OCI-LY1 (cell line): Measurements from ENCODE around the gene DAAM1.

Experiments
- H2AFZ ChIP-seq: fragments of 200-600 bp; sonication (generic), shearing (Covaris generic); 2 replicates; pipeline ENCODE4 v1.6.0; 2014; ENCODE audit warnings: antibody characterized with exemption, mild to moderate bottlenecking, low read length
- H3F3A ChIP-seq: fragments of 200-600 bp; sonication (generic), shearing (Covaris generic); 2 replicates; pipeline ENCODE4 v1.6.0; 2014; ENCODE audit warnings: mild to moderate bottlenecking, antibody characterized with exemption, low read length, moderate library complexity; ENCODE audit not compliant: insufficient read depth
- H3K27ac ChIP-seq: fragments of 200-600 bp; sonication (generic); 2 replicates; pipeline ENCODE4 v1.5.1; 2014; ENCODE audit warnings: low read length, mixed run types, mild to moderate bottlenecking, low read depth; ENCODE audit not compliant: poor library complexity, severe bottlenecking
- H3K27me3 ChIP-seq: fragments of 200-600 bp; sonication (generic); 2 replicates; pipeline ENCODE4 v1.6.0; 2014; ENCODE audit warnings: antibody characterized with exemption, mild to moderate bottlenecking, low read length, moderate library complexity; ENCODE audit not compliant: insufficient read depth
- H3K36me3 ChIP-seq: fragments of 200-600 bp; sonication (generic); 2 replicates; pipeline ENCODE4 v1.6.1; 2014; ENCODE audit warnings: mild to moderate bottlenecking, antibody characterized with exemption, low read length, moderate library complexity, mixed read lengths; ENCODE audit not compliant: insufficient read depth
- H3K4me1 ChIP-seq: fragments of 200-600 bp; sonication (generic); 2 replicates; pipeline ENCODE4 v1.5.1; 2014; ENCODE audit warnings: mild to moderate bottlenecking, low read length, moderate library complexity; ENCODE audit not compliant: insufficient read depth, severe bottlenecking
- H3K4me2 ChIP-seq: fragments of 200-600 bp; sonication (generic), shearing (Covaris generic); 2 replicates; pipeline ENCODE4 v1.6.1; 2014; ENCODE audit warnings: low read length
- H3K4me3 ChIP-seq: fragments of 200-600 bp; sonication (generic); 2 replicates; pipeline ENCODE4 v1.5.1; 2014; ENCODE audit warnings: low read length, low read depth, mild to moderate bottlenecking, mixed read lengths; ENCODE audit not compliant: poor library complexity, severe bottlenecking
- H3K79me2 ChIP-seq: fragments of 200-600 bp; shearing (Covaris generic); 2 replicates; pipeline ENCODE4 v1.6.1; 2016; ENCODE audit warnings: mixed run types, low read length, mixed read lengths; ENCODE audit not compliant: insufficient read depth
- H3K9ac ChIP-seq: fragments of 200-600 bp; sonication (generic), shearing (Covaris generic); 2 replicates; pipeline ENCODE4 v1.6.1; 2014; ENCODE audit warnings: mild to moderate bottlenecking, low read length, mixed read lengths
- H3K9me2 ChIP-seq: fragments of 200-600 bp; sonication (generic), shearing (Covaris generic); 2 replicates; pipeline ENCODE4 v1.6.1; 2014; ENCODE audit warnings: low read depth, mild to moderate bottlenecking, low read length, mixed read lengths
- H3K9me3 ChIP-seq: fragments of 200-600 bp; shearing (Covaris generic); 2 replicates; pipeline ENCODE4 v1.6.1; 2014; ENCODE audit warnings: low read length, mixed read lengths
- H4K20me1 ChIP-seq: fragments of 200-600 bp; sonication (generic), shearing (Covaris generic); 2 replicates; pipeline ENCODE4 v1.6.0; 2016; ENCODE audit warnings: mild to moderate bottlenecking, low read length; ENCODE audit not compliant: insufficient read depth
- CTCF ChIP-seq: fragments of 200-600 bp; sonication (generic), shearing (Covaris generic); IDR thresholded peaks from 2 replicates; pipeline ENCODE4 v1.5.1; 2017; ENCODE audit warnings: mild to moderate bottlenecking, antibody characterized with exemption, low read length, moderate library complexity, mixed read lengths
- EZH2 ChIP-seq: fragments of 200-600 bp; sonication (generic), shearing (Covaris generic); IDR thresholded peaks from 2 replicates; pipeline ENCODE4 v1.8.0; 2017; ENCODE audit warnings: borderline replicate concordance, mixed run types, mild to moderate bottlenecking, antibody characterized with exemption, low read length, moderate library complexity, mixed read lengths

The DAAM1 gene

DNA sequence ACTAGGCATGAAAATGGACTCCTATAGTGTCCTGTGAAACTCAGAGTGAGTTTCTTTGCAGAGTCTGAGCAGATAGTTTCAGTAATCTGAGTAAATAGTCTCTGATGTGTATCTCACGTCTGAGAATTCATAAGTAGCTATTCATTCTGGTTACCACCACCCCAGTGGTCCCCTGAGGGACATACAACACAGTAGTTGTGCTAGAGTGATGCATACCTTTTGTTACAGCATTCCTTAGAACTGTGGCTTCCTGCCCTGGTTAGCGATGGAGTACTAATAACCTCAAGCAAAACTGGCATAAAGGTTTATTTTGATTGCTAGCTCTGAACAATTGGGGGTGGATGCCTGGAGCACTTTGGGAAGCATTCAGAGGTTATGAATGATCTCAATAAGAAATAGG lies 114.7 kb downstream of the DAAM1 start:
- H3K4me2 ChIP-seq = peak overlapping the region; percentile 58; the same call in 1 of the 2 replicates
- peak overlapping the region; percentile 95 for H3K27ac ChIP-seq

DNA sequence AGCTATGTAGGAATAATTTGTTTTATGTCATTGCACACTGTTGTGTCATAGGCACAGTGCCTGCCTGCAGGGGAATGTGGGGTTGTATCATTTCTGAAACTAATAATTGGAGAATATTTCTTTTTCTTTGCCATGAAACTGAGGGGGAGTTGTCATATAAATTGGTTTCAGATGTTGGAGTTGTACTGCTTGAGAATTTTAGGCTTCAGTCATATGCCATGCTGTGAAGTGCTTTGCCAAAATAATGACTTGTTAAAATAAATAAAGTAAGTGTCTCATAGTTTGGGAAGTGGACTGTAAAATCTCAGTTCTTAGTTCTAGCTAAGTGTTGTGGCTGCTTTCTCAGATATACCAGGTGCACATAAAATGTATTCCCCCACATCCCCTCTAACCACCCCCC lies 116.8 kb downstream of the DAAM1 start:
- H3K27ac ChIP-seq = peak overlapping the region; percentile 54
- no peak overlapping the region for H2AFZ ChIP-seq
- no peaks in the 10 kb centered on the region for H3K27me3 ChIP-seq
- no peak overlapping the region for H3K4me2 ChIP-seq
- no peak overlapping the region for H3K9ac ChIP-seq
- H3K4me1 ChIP-seq = peaks cover 96% of the 10 kb centered on the region
- H3K79me2 ChIP-seq = peaks cover 4% of the 10 kb centered on the region; the same call in 1 of the 2 replicates
- H3F3A ChIP-seq = no peaks in the 10 kb centered on the region
- no peak overlapping the region for H3K4me3 ChIP-seq
- H3K9me3 ChIP-seq = no peaks in the 10 kb centered on the region
- H4K20me1 ChIP-seq = no peaks in the 10 kb centered on the region
- no peaks in the 10 kb centered on the region for H3K9me2 ChIP-seq
- H3K36me3 ChIP-seq = no peaks in the 10 kb centered on the region
- no peak for TF ChIP-seq CTCF
- no peak for TF ChIP-seq EZH2

More for the DNA sequence above, 114.7 kb downstream of the DAAM1 start:
- Histone ChIP-seq H3K9ac (peak overlapping the region; percentile 59), H3K27me3 (no peaks in the 10 kb centered on the region), H3F3A (no peaks in the 10 kb centered on the region), H2AFZ (no peak overlapping the region), H3K4me1 (peaks cover 98% of the 10 kb centered on the region), H4K20me1 (no peaks in the 10 kb centered on the region), H3K36me3 (peaks cover 5% of the 10 kb centered on the region; the same call in 1 of the 2 replicates), H3K9me3 (no peaks in the 10 kb centered on the region), H3K79me2 (peaks cover 10% of the 10 kb centered on the region; the same call in 1 of the 2 replicates), H3K9me2 (no peaks in the 10 kb centered on the region), H3K4me3 (no peak overlapping the region)
- TF ChIP-seq CTCF (no peak), EZH2 (no peak)

- Histone ChIP-seq H2AFZ (no peak overlapping the region), H3K79me2 (0 out of 2 replicates have a peak, but pooled peaks cover 4% of the 10 kb centered on the region), H3K9me2 (no peaks in the 10 kb centered on the region), H3K27me3 (no peaks in the 10 kb centered on the region), H3K9ac (no peak overlapping the region), H3K4me3 (no peak overlapping the region), H3K4me2 (no peak overlapping the region), H3K4me1 (peaks cover 96% of the 10 kb centered on the region), H4K20me1 (no peaks in the 10 kb centered on the region), H3K9me3 (no peaks in the 10 kb centered on the region), H3K36me3 (no peaks in the 10 kb centered on the region), H3F3A (no peaks in the 10 kb centered on the region), H3K27ac (peak overlapping the region; percentile 54)
- TF ChIP-seq CTCF (no peak), EZH2 (no peak)
Observed at GRCh38 chr14:59305836-59306555, 117.5 kb downstream of the DAAM1 start.
